Duodenal mucosa (tissue), 2 donors: Measurements from ENCODE around the gene GLT8D1.
A peak's percentile ranks its signal among the peaks of the same experiment; 100 is the strongest.
"Not testable (repeated sequence)": the region's sequence is repeated elsewhere in the genome, so short reads cannot be mapped to it uniquely, and the experiment has no call there.

Source experiments
- H3K27ac ChIP-seq: one replicate; pipeline ENCODE4 v1.7.0; 2013; ENCODE audit warnings: low read depth, low read length
- H3K27me3 ChIP-seq, 2 donors: one replicate each; pipeline ENCODE4 v1.7.0; 2013; ENCODE audit warnings: low read length in 2 of 2, control low read depth in 1 of 2; ENCODE audit not compliant: insufficient read depth in 2 of 2, control insufficient read depth in 1 of 2
- H3K36me3 ChIP-seq, 2 donors: one replicate each; pipeline ENCODE4 v1.7.0; 2013; ENCODE audit warnings: low read length in 2 of 2, control low read depth in 1 of 2; ENCODE audit not compliant: insufficient read depth in 2 of 2, control insufficient read depth in 1 of 2
- H3K4me1 ChIP-seq, 2 donors: one replicate each; pipeline ENCODE4 v1.7.0; 2013; ENCODE audit warnings: low read length in 2 of 2, control low read depth in 1 of 2; ENCODE audit not compliant: insufficient read depth in 2 of 2, control insufficient read depth in 1 of 2
- H3K4me3 ChIP-seq, 2 donors: one replicate each; pipeline ENCODE4 v1.7.0; 2013; ENCODE audit warnings: low read length in 2 of 2, low read depth in 1 of 2
- H3K9ac ChIP-seq, 2 donors: one replicate each; pipeline ENCODE4 v1.7.0; 2013; ENCODE audit warnings: low read length in 2 of 2, low read depth in 1 of 2
- H3K9me3 ChIP-seq, 2 donors: one replicate each; pipeline ENCODE4 v1.7.0; 2013; ENCODE audit warnings: low read length in 2 of 2, control low read depth in 1 of 2; ENCODE audit not compliant: control insufficient read depth in 1 of 2

The GLT8D1 gene

DNA sequence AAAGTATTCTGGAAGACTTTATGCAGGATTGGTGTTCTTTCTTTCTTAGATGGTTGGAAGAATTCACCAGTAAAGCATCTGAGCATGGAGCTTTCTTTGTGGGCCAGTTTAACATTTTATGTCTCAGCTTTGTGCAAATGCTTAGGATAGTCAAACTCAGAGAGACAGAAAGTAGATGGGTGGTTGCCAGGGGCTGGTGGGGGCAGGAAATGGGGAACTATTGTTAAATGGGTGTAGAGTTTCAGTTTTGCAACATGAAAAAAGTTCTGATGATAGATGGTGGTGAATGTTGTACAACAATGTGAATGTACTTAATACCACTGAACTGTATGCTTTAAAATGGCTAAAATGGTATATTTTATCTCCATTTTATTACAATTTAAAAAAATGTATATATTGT, 25.1 kb upstream of the GLT8D1 start:
- H3K27me3 ChIP-seq = no peaks in the 10 kb centered on the region
- H3K9ac ChIP-seq = no peak overlapping the region
- H3K9me3 ChIP-seq = no peaks in the 10 kb centered on the region
- no peaks in the 10 kb centered on the region for H3K4me1 ChIP-seq
- no peak overlapping the region for H3K27ac ChIP-seq
- peaks cover 25 to 34% of the 10 kb centered on the region in 2 donors for H3K36me3 ChIP-seq
- no peak overlapping the region for H3K4me3 ChIP-seq

DNA sequence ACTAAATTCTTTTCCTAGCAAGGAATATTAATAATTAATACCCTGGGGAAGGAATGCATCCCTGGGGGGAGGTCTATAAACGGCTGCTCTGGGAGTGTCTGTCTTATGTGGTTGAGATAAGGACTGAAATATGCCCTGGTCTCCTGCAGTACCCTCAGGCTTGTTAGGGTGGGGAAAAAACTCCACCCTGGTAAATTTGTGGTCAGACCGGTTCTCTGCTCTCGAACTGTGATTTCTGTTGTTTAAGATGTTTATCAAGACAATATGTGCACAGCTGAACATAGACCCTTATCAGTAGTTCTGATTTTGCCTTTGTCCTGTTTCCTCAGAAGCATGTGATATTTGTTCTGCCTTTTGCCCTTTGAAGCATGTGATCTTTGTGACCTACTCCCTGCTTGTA, 23.2 kb upstream of the GLT8D1 start:
- not testable (repeated sequence) for H3K27ac ChIP-seq, H3K9ac ChIP-seq, H3K4me3 ChIP-seq, H3K4me1 ChIP-seq, H3K9me3 ChIP-seq, H3K27me3 ChIP-seq
- H3K36me3 ChIP-seq = peaks cover 20% of the 10 kb centered on the region in 2 donors

DNA sequence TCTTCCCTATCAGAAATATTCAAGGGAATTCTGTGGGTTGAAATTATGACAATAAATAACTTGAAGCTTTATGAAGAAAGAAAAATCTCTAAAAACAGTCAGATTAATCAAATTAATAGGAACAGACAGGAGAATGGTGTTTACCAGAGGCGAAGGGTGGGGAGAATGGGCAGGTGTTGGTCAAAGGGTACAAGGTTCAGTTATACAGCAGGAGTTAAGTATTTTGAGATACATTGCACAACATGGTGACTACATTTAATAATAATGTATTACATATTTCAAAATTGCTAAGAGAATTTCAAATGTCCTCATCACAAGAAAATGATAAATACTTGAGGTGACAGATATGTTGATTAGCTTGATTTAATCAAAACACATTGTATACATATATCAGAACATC, 18.9 kb upstream of the GLT8D1 start:
- Histone ChIP-seq H3K4me1 (peaks cover 0 to 10% of the 10 kb centered on the region in 2 donors), H3K9ac (no peak overlapping the region), H3K36me3 (no peaks in the 10 kb centered on the region), H3K9me3 (no peaks in the 10 kb centered on the region), H3K4me3 (no peak overlapping the region), H3K27me3 (no peaks in the 10 kb centered on the region), H3K27ac (no peak overlapping the region)

DNA sequence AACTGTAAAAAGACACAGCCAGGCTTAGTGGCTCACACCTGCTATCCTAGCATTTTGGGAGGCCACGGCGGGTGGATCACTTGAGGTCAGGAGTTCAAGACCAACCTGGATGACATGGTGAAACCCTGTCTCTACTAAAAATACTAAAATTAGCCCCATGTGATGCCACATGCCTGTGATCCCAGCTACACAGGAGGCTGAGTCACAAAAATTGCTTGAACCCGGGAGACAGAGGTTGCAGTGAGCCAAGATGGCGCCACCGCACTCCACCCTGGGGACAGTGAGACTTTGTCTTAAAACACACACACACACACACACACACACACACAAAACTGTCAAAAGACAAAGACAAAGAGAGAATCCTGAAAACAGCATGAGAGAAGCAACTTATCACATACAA, 18.3 kb upstream of the GLT8D1 start:
- peaks cover 0 to 10% of the 10 kb centered on the region in 2 donors for H3K4me1 ChIP-seq
- no peak overlapping the region for H3K27ac ChIP-seq
- H3K4me3 ChIP-seq = no peak overlapping the region
- H3K9me3 ChIP-seq = no peaks in the 10 kb centered on the region
- peaks cover 0 to under 1% of the 10 kb centered on the region in 2 donors for H3K36me3 ChIP-seq
- no peak overlapping the region for H3K9ac ChIP-seq
- no peaks in the 10 kb centered on the region for H3K27me3 ChIP-seq

DNA sequence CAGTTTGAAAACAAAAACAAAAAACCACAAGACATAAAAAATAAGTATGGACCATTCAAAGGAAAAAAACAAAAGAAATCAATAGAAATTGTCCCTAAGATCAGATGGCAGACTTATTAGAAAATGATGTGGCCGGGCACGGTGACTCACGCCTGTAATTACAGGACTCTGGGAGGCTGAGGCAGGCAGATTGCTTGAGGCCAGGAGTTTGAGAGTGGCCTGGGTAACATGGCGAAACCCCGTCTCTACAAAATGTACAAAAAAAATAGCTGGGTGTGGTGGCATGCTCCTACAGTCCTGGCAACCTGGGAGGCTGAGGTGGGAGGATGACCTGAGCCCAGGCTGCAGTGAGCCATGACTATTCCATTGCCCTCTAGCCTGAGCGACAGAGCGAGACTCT, 16.9 kb upstream of the GLT8D1 start:
- H3K9me3 ChIP-seq = no peaks in the 10 kb centered on the region
- H3K4me1 ChIP-seq = peaks cover 0 to 10% of the 10 kb centered on the region in 2 donors
- H3K27ac ChIP-seq = no peak overlapping the region
- no peak overlapping the region for H3K9ac ChIP-seq
- H3K36me3 ChIP-seq = peaks cover 0 to 5% of the 10 kb centered on the region in 2 donors
- no peaks in the 10 kb centered on the region for H3K27me3 ChIP-seq
- H3K4me3 ChIP-seq = no peak overlapping the region

DNA sequence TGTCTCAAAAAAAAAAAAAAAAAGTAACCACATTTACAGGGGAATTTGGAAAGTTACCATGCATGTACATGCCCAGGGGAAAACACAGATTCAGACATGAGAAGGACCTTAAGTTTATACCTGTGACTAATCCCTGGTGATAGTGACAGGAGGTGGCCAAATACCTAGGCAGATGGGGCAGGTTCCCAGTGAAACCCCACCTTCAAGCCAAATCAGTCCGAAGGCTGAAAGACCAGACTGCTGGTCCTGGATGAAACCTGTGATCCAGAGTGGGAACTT, 16.1 kb upstream of the GLT8D1 start:
- H3K9ac ChIP-seq = no peak overlapping the region
- no peaks in the 10 kb centered on the region for H3K27me3 ChIP-seq
- H3K9me3 ChIP-seq = no peaks in the 10 kb centered on the region
- peaks cover 0 to 5% of the 10 kb centered on the region in 2 donors for H3K36me3 ChIP-seq
- H3K27ac ChIP-seq = no peak overlapping the region
- H3K4me3 ChIP-seq = no peak overlapping the region
- H3K4me1 ChIP-seq = peaks cover 0 to 10% of the 10 kb centered on the region in 2 donors

DNA sequence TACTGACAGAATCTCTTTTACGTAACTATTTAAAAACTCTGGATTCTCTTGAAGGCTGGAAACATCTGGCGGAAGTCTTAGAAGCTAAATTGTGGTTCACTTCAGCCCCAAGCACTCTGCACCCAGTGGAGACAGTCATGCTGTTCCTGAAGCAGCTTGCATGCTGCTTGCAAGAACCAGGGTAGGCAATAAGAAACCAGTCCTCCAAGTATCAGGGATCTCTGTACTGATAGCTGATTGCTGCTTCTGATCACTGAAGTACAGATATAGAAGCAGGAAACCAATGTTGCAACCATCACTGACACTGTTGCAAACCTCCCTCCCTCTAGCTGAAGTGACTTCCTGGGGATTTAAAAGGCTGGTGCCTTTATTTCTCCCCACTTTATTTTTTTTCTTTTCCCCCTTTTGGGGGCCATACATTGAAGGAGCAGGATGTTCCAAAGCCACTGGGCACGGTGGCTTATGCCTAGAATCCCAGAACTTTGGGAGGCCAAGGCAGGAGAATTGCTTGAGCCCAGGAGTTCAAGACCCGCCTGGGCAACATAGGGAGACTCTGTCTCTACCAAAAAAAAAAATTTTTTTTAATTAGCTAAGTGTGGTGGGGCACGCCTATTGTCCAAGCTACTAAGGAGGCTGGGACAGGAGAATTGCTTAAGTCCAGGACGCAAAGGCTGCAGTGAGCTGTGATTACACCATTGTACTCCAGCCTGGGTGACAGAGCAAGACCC, 15.6 kb upstream of the GLT8D1 start:
- Histone ChIP-seq H3K36me3 (peaks cover 0 to 5% of the 10 kb centered on the region in 2 donors), H3K4me3 (peak overlapping the region in 1 of 2 donors; percentile 8), H3K9ac (no peak overlapping the region), H3K9me3 (no peaks in the 10 kb centered on the region), H3K27ac (no peak overlapping the region), H3K4me1 (peaks cover 0 to 10% of the 10 kb centered on the region in 2 donors), H3K27me3 (no peaks in the 10 kb centered on the region)

DNA sequence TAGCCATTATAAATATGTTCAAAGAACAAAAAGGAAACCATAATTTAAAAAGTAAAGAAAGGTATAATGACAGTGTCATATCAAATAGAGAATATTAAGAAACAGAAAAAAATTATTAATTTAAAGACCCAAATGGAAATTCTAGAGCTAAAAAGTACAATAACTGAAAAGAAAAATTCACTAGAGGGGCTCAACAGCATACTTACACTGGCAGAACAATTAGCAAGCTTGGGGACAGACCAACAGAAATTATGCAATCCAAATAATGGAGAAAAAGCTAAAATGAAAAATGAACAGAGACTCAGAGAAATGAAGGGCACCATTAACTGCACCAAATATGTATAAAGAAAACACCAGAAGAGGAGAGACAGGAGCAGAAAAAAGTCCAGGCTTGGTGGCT, 14.0 kb upstream of the GLT8D1 start:
- peaks cover 0 to 5% of the 10 kb centered on the region in 2 donors for H3K36me3 ChIP-seq
- H3K27me3 ChIP-seq = no peaks in the 10 kb centered on the region
- no peaks in the 10 kb centered on the region for H3K9me3 ChIP-seq
- H3K4me3 ChIP-seq = no peak overlapping the region
- no peak overlapping the region for H3K27ac ChIP-seq
- H3K4me1 ChIP-seq = peaks cover 0 to 10% of the 10 kb centered on the region in 2 donors
- no peak overlapping the region for H3K9ac ChIP-seq

DNA sequence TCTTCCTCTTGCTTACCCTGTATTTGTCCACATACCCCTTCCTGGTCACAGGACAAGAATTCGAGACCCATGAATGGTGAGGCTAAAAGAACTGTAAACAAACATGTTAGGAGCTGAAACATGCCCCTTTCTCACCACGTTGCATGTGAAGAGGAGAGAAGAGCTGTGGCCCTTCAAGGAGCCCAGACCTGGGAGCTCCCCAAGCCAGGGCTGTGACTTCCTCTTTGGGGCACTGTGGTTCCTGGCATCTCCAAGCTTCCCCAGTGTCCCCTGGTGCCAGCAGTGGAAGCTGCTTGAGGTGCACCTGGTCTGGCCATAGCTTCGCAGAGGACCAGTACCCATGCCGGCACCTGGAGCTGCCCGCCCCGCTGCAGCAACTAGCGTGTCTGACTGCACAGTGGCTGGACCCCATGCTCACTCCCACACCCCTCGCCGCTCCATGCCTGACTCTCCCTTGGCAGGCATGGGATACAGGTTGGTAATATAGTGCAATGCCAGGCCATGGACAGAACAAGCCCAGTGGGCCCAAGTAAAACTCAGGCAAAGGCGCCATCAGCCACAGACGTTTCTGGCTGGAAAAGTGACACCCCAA, 10.2 kb upstream of the GLT8D1 start:
- no peak overlapping the region for H3K4me3 ChIP-seq
- H3K4me1 ChIP-seq = peaks cover 0 to 7% of the 10 kb centered on the region in 2 donors
- no peaks in the 10 kb centered on the region for H3K27me3 ChIP-seq
- no peak overlapping the region for H3K27ac ChIP-seq
- peaks cover 0 to 5% of the 10 kb centered on the region in 2 donors for H3K36me3 ChIP-seq
- no peaks in the 10 kb centered on the region for H3K9me3 ChIP-seq
- H3K9ac ChIP-seq = no peak overlapping the region

DNA sequence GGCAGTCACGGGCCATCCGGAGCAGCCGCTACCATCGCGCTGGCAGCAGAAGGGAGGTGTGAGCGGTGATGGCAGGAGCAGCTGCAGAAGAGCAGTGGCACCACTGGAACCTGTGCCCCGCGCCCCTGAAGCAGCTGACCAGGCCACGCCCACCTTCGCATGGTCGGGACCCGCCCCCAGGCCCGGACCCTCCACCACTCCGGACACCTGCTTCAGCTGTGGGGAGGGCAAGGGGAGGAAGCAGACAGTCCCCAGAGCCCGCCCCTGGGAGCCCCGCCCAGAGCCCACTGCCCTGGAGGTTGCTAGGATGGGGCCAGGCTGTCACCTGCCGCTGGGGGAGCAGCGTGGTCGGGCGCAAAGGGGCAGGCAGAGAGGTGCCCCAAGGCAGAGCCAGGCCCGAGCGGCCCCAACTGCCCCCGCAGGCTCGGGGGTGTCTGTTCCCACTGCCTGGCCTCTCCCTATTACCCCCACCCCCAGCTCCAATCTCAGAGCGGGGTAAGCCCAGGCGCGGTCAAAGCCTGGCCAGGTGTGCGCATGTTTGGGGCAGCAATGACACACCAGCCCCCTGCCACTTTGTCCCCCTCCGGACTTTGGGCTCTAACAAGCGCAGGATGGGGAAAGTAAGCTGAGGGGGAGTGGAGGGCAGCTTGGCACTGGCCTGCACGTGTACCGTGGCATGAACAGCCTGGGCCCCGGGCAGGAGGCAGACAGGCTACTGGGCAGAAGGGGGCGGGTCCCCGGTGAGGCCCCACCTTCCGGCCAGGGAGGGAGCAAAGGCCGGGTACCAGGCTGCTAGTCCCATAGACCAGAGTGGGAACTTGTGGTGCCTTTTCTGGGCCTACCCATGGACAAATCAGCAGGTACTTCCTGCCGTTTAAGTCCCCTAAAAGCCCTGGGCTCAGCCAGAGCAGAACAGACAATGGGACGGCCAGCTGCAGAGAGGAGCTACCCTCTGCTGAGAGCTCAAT, 9.0 kb upstream of the GLT8D1 start:
- peak overlapping the region in 1 of 2 donors; percentile 47 for H3K9ac ChIP-seq
- no peaks in the 10 kb centered on the region for H3K4me1 ChIP-seq
- H3K36me3 ChIP-seq = peaks cover 0 to 5% of the 10 kb centered on the region in 2 donors
- H3K27me3 ChIP-seq = no peaks in the 10 kb centered on the region
- peak overlapping the region; percentile 41 to 62 for H3K4me3 ChIP-seq
- H3K27ac ChIP-seq = no peak overlapping the region
- no peaks in the 10 kb centered on the region for H3K9me3 ChIP-seq
